ENCODE data around the gene MEAF6.

The MEAF6 gene

GRCh38 chr1:37480125-37480466, 34.5 kb downstream of the MEAF6 start:
- H3K36me3 ChIP-seq (ENCODE audit: control insufficient read depth, insufficient read depth, low read length): peaks cover 68% of the 10 kb centered on the region
- peak overlapping the region; percentile 82 for H3K4me3 ChIP-seq (replicated peaks; ENCODE audit: low read depth, low read length)
- TF ChIP-seq CTCF (IDR thresholded peaks at IDR 0.05; ENCODE audit: insufficient read depth, low read length, poor library complexity, severe bottlenecking): no peak
- H3K27me3 ChIP-seq (replicated peaks; ENCODE audit: control insufficient read depth, insufficient read depth, low read length): no peaks in the 10 kb centered on the region
- DNase-seq (ENCODE audit: extremely low read depth, insufficient read length): no peak

GRCh38 chr1:37479255-37480124, 35.1 kb downstream of the MEAF6 start:
- Histone ChIP-seq H3K4me3 (replicated peaks; ENCODE audit: low read depth, low read length) (peak overlapping the region; percentile 82), H3K36me3 (ENCODE audit: control insufficient read depth, insufficient read depth, low read length) (peaks cover 68% of the 10 kb centered on the region), H3K27me3 (replicated peaks; ENCODE audit: control insufficient read depth, insufficient read depth, low read length) (no peaks in the 10 kb centered on the region)
- DNase-seq (ENCODE audit: extremely low read depth, insufficient read length): peak; percentile 86
- TF ChIP-seq CTCF (IDR thresholded peaks at IDR 0.05; ENCODE audit: insufficient read depth, low read length, poor library complexity, severe bottlenecking): no peak

- DNase-seq (ENCODE audit: extremely low read depth, insufficient read length): no peak
- no peak for TF ChIP-seq CTCF (IDR thresholded peaks at IDR 0.05; ENCODE audit: insufficient read depth, low read length, poor library complexity, severe bottlenecking)
- peaks cover 66% of the 10 kb centered on the region for H3K36me3 ChIP-seq (ENCODE audit: control insufficient read depth, insufficient read depth, low read length)
- H3K27me3 ChIP-seq (replicated peaks; ENCODE audit: control insufficient read depth, insufficient read depth, low read length): no peaks in the 10 kb centered on the region
- H3K4me3 ChIP-seq (replicated peaks; ENCODE audit: low read depth, low read length): peak overlapping the region; percentile 82
Observed at GRCh38 chr1:37478890-37479254, 35.7 kb downstream of the MEAF6 start.

GRCh38 chr1:37478451-37478881, 36.1 kb downstream of the MEAF6 start:
- Histone ChIP-seq H3K36me3 (ENCODE audit: control insufficient read depth, insufficient read depth, low read length) (peaks cover 62% of the 10 kb centered on the region), H3K27me3 (replicated peaks; ENCODE audit: control insufficient read depth, insufficient read depth, low read length) (no peaks in the 10 kb centered on the region), H3K4me3 (replicated peaks; ENCODE audit: low read depth, low read length) (peak overlapping the region; percentile 82)
- DNase-seq (ENCODE audit: extremely low read depth, insufficient read length): no peak
- TF ChIP-seq CTCF (IDR thresholded peaks at IDR 0.05; ENCODE audit: insufficient read depth, low read length, poor library complexity, severe bottlenecking): no peak

- no peak for DNase-seq (ENCODE audit: extremely low read depth, insufficient read length)
- H3K4me3 ChIP-seq (replicated peaks; ENCODE audit: low read depth, low read length): peak overlapping the region; percentile 82
Observed at GRCh38 chr1:37477946-37478345, 36.6 kb downstream of the MEAF6 start.

More at GRCh38 chr1:37477946-37478345, 36.6 kb downstream of the MEAF6 start:
- peaks cover 59% of the 10 kb centered on the region for H3K36me3 ChIP-seq (ENCODE audit: control insufficient read depth, insufficient read depth, low read length)
- TF ChIP-seq CTCF (IDR thresholded peaks at IDR 0.05; ENCODE audit: insufficient read depth, low read length, poor library complexity, severe bottlenecking): no peak
- no peaks in the 10 kb centered on the region for H3K27me3 ChIP-seq (replicated peaks; ENCODE audit: control insufficient read depth, insufficient read depth, low read length)
